MG63 (cell line): ENCODE data around the gene ZFHX3. TPM values are rescaled to one million over a fixed set of nuclear protein-coding genes. Genes with fewer than 3 reads are reported as not detected.

Experiments used
- DNase-seq: peaks from one replicate; pipeline ENCODE4 v3.0.0-alpha.2; 2020
- H3K27me3 ChIP-seq: fragments of 250-450 bp; sonication (Bioruptor Pico); 2 replicates; pipeline ENCODE4 v1.5.1; 2020; ENCODE audit warnings: mild to moderate bottlenecking, moderate library complexity
- H3K36me3 ChIP-seq: fragments of 250-450 bp; sonication (Bioruptor Pico); 2 replicates; pipeline ENCODE4 v1.5.1; 2020; ENCODE audit warnings: mild to moderate bottlenecking, moderate library complexity
- H3K4me3 ChIP-seq: fragments of 250-450 bp; sonication (Bioruptor Pico); 2 replicates; pipeline ENCODE4 v1.5.1; 2020; ENCODE audit warnings: mild to moderate bottlenecking, moderate library complexity
- H3K9me3 ChIP-seq: fragments of 250-450 bp; sonication (Bioruptor Pico); 2 replicates; pipeline ENCODE4 v1.5.1; 2020; ENCODE audit warnings: mild to moderate bottlenecking, moderate library complexity
- total RNA-seq: library from RNA; depleted of rRNA; stranded (reverse); fragments of >200 nt; shearing (Covaris generic); gene quantifications from 2 replicates; pipeline ENCODE4 v1.2.3, GENCODE V29; 2014; ENCODE audit warnings: low replicate concordance

Gene ZFHX3
- total RNA-seq, 1 experiment from 2014 or later, result 0.89 TPM

DNA sequence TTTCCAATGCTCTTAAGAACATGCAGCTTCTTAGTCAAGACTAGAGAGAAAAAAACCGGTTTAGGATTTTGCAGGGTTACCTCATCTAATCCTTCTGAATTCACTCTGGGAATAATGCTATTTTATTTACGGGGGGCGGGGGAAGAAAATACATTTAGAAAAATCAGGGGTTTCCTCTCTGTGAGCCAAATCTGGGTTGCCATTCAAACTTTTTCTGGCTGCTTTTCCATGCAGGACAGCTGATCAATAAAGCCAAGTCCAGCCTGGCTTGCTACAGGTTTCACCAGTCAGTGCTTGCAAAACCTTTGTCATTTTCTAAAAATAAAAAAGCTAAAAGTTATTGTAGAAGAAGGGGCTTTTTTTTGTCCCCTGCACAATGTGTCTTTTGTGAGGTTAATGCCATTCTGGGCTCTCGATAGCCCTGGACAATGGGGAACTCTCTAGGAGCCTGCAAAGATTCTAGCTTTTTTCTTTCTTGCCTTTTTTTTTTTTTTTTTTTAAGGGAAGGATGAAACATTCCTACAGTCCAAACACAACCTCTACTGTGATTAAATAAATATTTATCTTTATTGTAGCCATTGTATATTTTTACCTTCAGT is 13.1 kb upstream of the ZFHX3 start:
- Histone ChIP-seq H3K4me3 (no peak overlapping the region), H3K9me3 (no peaks in the 10 kb centered on the region), H3K27me3 (no peaks in the 10 kb centered on the region), H3K36me3 (no peaks in the 10 kb centered on the region)
- DNase-seq, result no peak

GRCh38 chr16:73059779-73060615 is 12.1 kb upstream of the ZFHX3 start:
- peak overlapping the region; percentile 59 for H3K4me3 ChIP-seq
- no peaks in the 10 kb centered on the region for H3K36me3 ChIP-seq
- DNase-seq, result no peak
- H3K9me3 ChIP-seq, result no peaks in the 10 kb centered on the region
- no peaks in the 10 kb centered on the region for H3K27me3 ChIP-seq

DNA sequence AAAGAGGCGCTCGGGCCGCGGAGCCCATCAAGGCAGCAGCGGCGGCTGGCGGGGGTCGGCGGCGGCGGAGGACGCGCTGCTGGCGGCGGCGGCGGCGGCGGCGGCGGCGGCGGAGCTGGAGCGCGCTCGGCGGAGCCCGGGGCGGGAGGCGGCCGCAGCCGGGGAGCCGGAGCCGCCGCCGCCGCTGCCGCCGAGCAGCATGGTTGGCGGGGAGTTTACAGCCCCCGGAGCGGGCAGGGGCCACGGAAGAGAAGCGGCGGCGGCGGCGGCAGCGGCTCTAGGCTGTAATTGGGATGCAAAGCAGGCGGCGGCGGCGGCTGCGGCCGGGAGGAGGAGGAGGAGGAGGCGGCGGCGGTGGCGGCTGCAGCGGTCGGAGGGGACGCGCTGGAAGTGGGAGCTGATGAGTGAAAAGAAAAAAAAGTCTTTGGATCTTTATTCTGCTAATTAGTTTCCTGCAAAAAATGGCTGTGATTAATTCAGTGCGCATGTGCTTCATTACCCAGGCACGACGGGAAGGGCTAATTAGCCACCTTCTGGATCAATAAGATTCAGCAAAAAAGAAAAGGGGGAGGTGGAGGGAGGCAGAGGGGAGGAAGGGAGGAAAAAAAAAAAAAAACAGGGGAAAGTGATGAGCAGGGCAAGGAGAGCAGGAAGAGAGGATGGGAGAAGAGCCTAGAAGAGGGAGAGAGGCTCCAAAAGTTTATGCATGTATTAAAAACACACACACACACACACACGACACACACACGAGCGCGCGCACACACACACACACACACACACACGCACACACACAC is 10.9 kb upstream of the ZFHX3 start:
- no peaks in the 10 kb centered on the region for H3K27me3 ChIP-seq
- H3K4me3 ChIP-seq, result peak overlapping the region; percentile 59
- peak; percentile 39 for DNase-seq
- no peaks in the 10 kb centered on the region for H3K9me3 ChIP-seq
- H3K36me3 ChIP-seq, result no peaks in the 10 kb centered on the region

DNA sequence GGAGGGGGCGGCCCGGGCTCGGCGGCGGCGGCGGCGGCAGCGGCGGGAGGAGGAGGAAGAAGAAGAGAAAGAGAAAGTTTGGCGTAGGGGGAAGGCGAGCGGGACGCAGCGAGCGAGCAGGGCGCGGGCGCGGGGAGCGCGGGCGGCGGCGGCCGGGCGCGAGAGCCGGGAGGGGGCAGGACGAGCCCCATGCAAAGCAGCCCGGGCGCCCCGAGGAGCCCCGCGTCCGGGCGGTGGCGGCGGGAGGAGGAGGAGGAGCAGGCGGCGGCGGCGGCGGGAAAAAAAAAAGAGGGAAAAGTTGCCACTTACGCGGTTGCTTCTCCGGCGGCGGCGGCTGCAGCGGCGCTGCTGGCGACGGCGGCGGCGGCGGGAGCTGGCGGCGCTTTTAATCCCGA is 10.3 kb upstream of the ZFHX3 start:
- peak; percentile 32 for DNase-seq
- H3K4me3 ChIP-seq, result peak overlapping the region; percentile 59; the same call in 1 of the 2 replicates
- H3K36me3 ChIP-seq, result no peaks in the 10 kb centered on the region
- H3K9me3 ChIP-seq, result no peaks in the 10 kb centered on the region
- no peaks in the 10 kb centered on the region for H3K27me3 ChIP-seq

GRCh38 chr16:73057291-73058210 is 9.6 kb upstream of the ZFHX3 start:
- peak overlapping the region; percentile 49 for H3K4me3 ChIP-seq
- no peaks in the 10 kb centered on the region for H3K27me3 ChIP-seq
- no peaks in the 10 kb centered on the region for H3K9me3 ChIP-seq
- DNase-seq, result no peak
- no peaks in the 10 kb centered on the region for H3K36me3 ChIP-seq

DNA sequence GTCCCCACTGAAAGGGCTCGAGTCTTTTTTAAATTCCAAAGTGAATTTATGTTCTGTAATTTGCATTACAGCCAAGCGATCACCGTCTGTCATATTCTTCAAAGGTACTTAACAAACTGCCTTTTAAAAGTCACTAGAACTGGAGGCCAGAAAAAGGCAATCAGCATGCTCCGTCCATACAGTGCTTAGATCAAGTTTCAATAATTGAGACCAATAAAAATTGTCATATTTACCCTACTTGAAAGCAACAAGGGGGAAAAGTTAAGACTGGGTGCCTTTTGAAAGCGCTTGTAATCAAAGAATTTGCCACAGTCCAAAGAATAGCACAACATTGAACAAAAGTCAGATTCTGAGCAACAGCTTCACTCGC is 9.0 kb upstream of the ZFHX3 start:
- no peak for DNase-seq
- H3K4me3 ChIP-seq, result peak overlapping the region; percentile 49
- no peaks in the 10 kb centered on the region for H3K27me3 ChIP-seq
- H3K9me3 ChIP-seq, result no peaks in the 10 kb centered on the region
- H3K36me3 ChIP-seq, result no peaks in the 10 kb centered on the region

GRCh38 chr16:73056448-73056847 is 8.5 kb upstream of the ZFHX3 start:
- Histone ChIP-seq H3K4me3 (peak overlapping the region; percentile 49), H3K27me3 (no peaks in the 10 kb centered on the region), H3K9me3 (no peaks in the 10 kb centered on the region), H3K36me3 (no peaks in the 10 kb centered on the region)
- no peak for DNase-seq

- H3K4me3 ChIP-seq, result no peak overlapping the region; the same call in 1 of the 2 replicates
- H3K36me3 ChIP-seq, result no peaks in the 10 kb centered on the region
- H3K27me3 ChIP-seq, result no peaks in the 10 kb centered on the region
- no peak for DNase-seq
- H3K9me3 ChIP-seq, result no peaks in the 10 kb centered on the region
Observed at GRCh38 chr16:73054813-73055482, 7.0 kb upstream of the ZFHX3 start.

- H3K36me3 ChIP-seq, result no peaks in the 10 kb centered on the region
- no peak for DNase-seq
- no peak overlapping the region for H3K4me3 ChIP-seq
- no peaks in the 10 kb centered on the region for H3K9me3 ChIP-seq
- H3K27me3 ChIP-seq, result no peaks in the 10 kb centered on the region
Observed at GRCh38 chr16:73054498-73054812, 6.5 kb upstream of the ZFHX3 start.

- H3K36me3 ChIP-seq, result no peaks in the 10 kb centered on the region
- H3K9me3 ChIP-seq, result no peaks in the 10 kb centered on the region
- no peak for DNase-seq
- no peak overlapping the region for H3K4me3 ChIP-seq
- H3K27me3 ChIP-seq, result no peaks in the 10 kb centered on the region
Observed at GRCh38 chr16:73054125-73054484, 6.2 kb upstream of the ZFHX3 start.

DNA sequence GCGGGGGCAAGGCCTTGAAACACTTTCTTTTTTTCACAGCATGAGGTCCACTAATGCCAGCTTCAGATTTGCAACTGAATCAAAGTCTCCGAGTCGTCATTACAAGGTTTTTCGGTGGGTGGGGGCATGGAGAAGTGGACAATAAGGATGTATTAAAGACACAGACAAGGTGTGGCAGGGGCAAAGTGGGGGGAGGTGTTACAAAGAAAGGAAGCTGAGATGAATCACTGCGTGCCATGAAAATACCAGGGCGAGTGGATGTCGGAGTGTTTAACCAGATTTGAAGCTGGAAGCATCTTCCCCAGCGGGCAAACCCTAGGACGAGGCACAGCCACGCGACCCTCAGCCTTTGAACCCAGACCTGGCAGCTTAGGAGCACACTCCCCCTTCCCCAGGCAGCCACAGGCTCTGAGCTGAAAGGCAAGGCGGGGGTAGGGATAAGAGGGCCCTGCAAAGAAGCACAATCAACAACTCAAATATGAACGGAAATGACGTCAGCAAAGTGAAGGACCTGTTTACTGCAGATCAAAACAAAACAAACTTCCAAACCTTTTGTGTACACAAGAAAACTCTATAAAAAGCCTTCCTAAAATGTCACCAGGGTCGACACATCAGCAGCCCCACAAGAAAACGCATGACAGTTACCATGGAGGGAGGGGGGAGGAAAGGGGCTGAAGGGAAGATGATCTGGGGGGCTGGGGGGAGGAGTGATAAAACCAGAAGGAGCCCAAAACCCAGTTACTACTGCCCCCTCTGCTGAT is 5.6 kb upstream of the ZFHX3 start:
- Histone ChIP-seq H3K27me3 (no peaks in the 10 kb centered on the region), H3K4me3 (peak overlapping the region; percentile 9), H3K9me3 (no peaks in the 10 kb centered on the region), H3K36me3 (no peaks in the 10 kb centered on the region)
- peak; percentile 71 for DNase-seq

- Histone ChIP-seq H3K4me3 (peak overlapping the region; percentile 9), H3K36me3 (no peaks in the 10 kb centered on the region), H3K9me3 (no peaks in the 10 kb centered on the region), H3K27me3 (no peaks in the 10 kb centered on the region)
- no peak for DNase-seq
Observed at GRCh38 chr16:73053038-73053363, 5.1 kb upstream of the ZFHX3 start.

- no peaks in the 10 kb centered on the region for H3K36me3 ChIP-seq
- no peaks in the 10 kb centered on the region for H3K9me3 ChIP-seq
- no peaks in the 10 kb centered on the region for H3K27me3 ChIP-seq
- no peak for DNase-seq
- H3K4me3 ChIP-seq, result peak overlapping the region; percentile 9
Observed at GRCh38 chr16:73052576-73052975, 4.6 kb upstream of the ZFHX3 start.

DNA sequence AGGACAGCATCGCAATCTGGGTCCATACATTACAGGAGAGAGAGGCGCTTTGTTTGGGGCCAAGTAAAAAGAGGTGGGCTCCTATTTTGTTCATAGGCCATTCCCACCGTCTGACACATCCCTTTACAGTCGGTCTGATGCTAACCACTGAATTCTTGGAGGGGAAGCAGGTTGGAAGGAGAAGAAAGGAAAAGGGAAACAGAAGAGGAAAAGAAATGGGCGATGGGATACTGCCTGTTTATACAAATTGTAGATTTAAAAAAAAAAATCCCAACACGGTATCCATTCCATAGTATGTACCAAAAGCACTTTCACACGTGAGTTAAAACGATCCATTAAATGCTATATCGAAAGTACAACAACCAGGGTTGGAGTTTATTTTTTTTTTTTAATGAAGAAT is 4.0 kb upstream of the ZFHX3 start:
- no peak for DNase-seq
- Histone ChIP-seq H3K9me3 (no peaks in the 10 kb centered on the region), H3K4me3 (no peak overlapping the region), H3K36me3 (no peaks in the 10 kb centered on the region), H3K27me3 (no peaks in the 10 kb centered on the region)

DNA sequence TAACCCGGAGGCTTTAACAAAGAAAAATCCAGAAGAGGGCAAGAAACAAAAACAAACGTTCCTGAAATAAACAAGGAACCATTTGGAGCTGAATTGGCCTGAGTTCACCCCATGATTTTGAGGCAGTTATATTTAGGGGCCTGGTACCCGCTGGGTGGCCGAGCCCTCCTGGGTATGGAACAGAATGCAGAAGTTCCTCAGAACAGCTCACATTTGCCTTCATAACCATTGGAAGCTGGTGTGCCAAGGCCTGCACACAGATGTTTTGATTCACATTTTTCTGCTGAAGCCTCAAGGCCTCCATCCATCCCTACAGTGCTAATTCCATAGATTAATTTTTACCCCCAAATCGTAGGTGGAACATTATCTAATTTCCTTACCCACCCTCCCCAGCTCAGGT is 3.3 kb upstream of the ZFHX3 start:
- Histone ChIP-seq H3K27me3 (no peaks in the 10 kb centered on the region), H3K4me3 (no peak overlapping the region), H3K36me3 (no peaks in the 10 kb centered on the region), H3K9me3 (no peaks in the 10 kb centered on the region)
- no peak for DNase-seq
